ENCODE results near the gene SPATS2.

Gene SPATS2

GRCh38 chr12:49440035-49440434 is 72.8 kb downstream of the SPATS2 start:
- H3K4me3 ChIP-seq (replicated peaks; ENCODE audit: low read depth, low read length) = no peak overlapping the region
- no peak for TF ChIP-seq CTCF (IDR thresholded peaks at IDR 0.05; ENCODE audit: low read depth, low read length, missing control alignments)
- no peak for DNase-seq (ENCODE audit: extremely low read depth, low read depth)

GRCh38 chr12:49442915-49443314 is 75.7 kb downstream of the SPATS2 start:
- TF ChIP-seq CTCF (IDR thresholded peaks at IDR 0.05; ENCODE audit: low read depth, low read length, missing control alignments) = no peak
- no peak overlapping the region for H3K4me3 ChIP-seq (replicated peaks; ENCODE audit: low read depth, low read length)
- no peak for DNase-seq (ENCODE audit: extremely low read depth, low read depth)

GRCh38 chr12:49446571-49446970 is 79.3 kb downstream of the SPATS2 start:
- no peak overlapping the region for H3K4me3 ChIP-seq (replicated peaks; ENCODE audit: low read depth, low read length)
- DNase-seq (ENCODE audit: extremely low read depth, low read depth) = no peak
- no peak for TF ChIP-seq CTCF (IDR thresholded peaks at IDR 0.05; ENCODE audit: low read depth, low read length, missing control alignments)

GRCh38 chr12:49448858-49449257 is 81.6 kb downstream of the SPATS2 start:
- no peak overlapping the region for H3K4me3 ChIP-seq (replicated peaks; ENCODE audit: low read depth, low read length)
- TF ChIP-seq CTCF (IDR thresholded peaks at IDR 0.05; ENCODE audit: low read depth, low read length, missing control alignments) = no peak
- no peak for DNase-seq (ENCODE audit: extremely low read depth, low read depth)

- DNase-seq (ENCODE audit: extremely low read depth, low read depth) = no peak
- H3K4me3 ChIP-seq (replicated peaks; ENCODE audit: low read depth, low read length) = no peak overlapping the region
- TF ChIP-seq CTCF (IDR thresholded peaks at IDR 0.05; ENCODE audit: low read depth, low read length, missing control alignments) = no peak
Observed at GRCh38 chr12:49451468-49452259, 84.4 kb downstream of the SPATS2 start.

- DNase-seq (ENCODE audit: extremely low read depth, low read depth) = no peak
- no peak for TF ChIP-seq CTCF (IDR thresholded peaks at IDR 0.05; ENCODE audit: low read depth, low read length, missing control alignments)
- H3K4me3 ChIP-seq (replicated peaks; ENCODE audit: low read depth, low read length) = no peak overlapping the region
Observed at GRCh38 chr12:49455501-49455900, 88.2 kb downstream of the SPATS2 start.

Data from HFF-Myc (cell line).